Bone marrow (tissue), 2 donors: Measurements from ENCODE around the gene RIPPLY1.
A peak's percentile ranks its signal among the peaks of the same experiment; 100 is the strongest.

Experiments
- DNase-seq, 2 donors: peaks; one replicate each; lab custom pipeline; 2025; lab: John Stamatoyannopoulos, UW

The RIPPLY1 gene, protein sequence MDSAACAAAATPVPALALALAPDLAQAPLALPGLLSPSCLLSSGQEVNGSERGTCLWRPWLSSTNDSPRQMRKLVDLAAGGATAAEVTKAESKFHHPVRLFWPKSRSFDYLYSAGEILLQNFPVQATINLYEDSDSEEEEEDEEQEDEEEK

GRCh38 chrX:106903291-106903824 is at the start of gene RIPPLY1:
Gene RIPPLY1 (minus strand): TSS chrX:106903341. CDS start chrX:106903287, 54 bp downstream.
- no peak for DNase-seq

- no peak for DNase-seq
These were observed 49.4 kb upstream of the RIPPLY1 start for GRCh38 chrX:106952538-106952937.

DNA sequence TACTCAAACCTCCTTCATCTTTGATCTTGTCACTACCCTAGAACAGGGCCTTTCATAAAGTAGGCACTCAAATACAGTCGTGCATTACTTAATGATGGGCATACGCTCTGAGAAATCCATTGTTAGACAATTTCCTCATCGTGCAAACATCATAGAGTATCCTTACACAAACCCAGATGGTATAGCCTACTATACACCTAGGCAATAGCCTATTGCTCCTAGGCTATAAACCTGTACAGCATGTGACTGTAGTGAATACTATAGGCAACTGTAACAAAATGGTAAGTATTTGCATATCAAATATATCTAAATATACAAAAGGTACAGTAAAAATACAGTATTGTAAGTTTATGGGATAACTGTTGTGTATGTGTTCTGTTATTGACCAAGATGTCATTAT is 48.9 kb upstream of the RIPPLY1 start:
- no peak for DNase-seq

DNA sequence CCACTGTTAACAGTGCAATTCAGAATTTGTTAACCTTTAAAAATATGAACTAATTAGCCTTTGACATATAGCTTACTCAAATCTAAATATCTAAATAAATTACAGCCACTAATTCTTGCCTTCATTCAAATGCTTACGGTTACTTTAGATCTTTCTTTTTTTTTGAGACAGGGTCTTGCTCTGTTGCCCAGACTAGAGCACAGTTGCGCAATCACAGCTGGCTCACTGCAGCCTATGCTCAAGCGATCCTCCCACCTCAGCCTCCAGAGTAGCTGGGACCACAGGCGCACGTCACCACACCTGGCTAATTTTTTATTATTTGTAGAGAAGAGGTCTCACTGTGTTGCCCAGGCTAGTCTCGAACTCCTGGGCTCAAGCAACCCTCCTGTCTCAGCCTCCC is 48.1 kb upstream of the RIPPLY1 start:
- DNase-seq, result no peak

- no peak for DNase-seq
These were observed 47.2 kb upstream of the RIPPLY1 start for GRCh38 chrX:106950381-106950780.

- no peak for DNase-seq
These were observed 46.2 kb upstream of the RIPPLY1 start for GRCh38 chrX:106949366-106949765.

GRCh38 chrX:106948641-106949040 is 45.5 kb upstream of the RIPPLY1 start:
- no peak for DNase-seq

DNA sequence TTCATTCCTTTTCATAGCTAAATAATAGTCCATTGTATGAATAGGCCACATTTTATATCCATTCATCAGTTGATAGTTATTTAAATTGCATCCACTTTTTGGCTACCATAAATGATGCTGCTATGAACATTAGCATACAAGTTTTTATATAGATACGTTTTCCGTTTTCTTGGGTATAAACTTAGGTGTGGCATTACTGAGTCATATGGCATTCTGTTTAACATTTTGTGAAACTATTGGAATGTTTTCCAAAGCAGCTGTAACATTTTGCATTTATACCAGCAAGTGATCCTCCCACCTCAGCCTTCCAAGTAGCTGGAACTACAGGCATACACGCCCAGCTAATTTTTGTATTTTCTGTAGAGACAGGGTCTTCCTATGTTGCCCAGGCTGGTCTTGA is 43.3 kb upstream of the RIPPLY1 start:
- DNase-seq, result no peak

GRCh38 chrX:106940068-106940467 is 36.9 kb upstream of the RIPPLY1 start:
- DNase-seq, result no peak

GRCh38 chrX:106939566-106939965 is 36.4 kb upstream of the RIPPLY1 start:
- no peak for DNase-seq

DNA sequence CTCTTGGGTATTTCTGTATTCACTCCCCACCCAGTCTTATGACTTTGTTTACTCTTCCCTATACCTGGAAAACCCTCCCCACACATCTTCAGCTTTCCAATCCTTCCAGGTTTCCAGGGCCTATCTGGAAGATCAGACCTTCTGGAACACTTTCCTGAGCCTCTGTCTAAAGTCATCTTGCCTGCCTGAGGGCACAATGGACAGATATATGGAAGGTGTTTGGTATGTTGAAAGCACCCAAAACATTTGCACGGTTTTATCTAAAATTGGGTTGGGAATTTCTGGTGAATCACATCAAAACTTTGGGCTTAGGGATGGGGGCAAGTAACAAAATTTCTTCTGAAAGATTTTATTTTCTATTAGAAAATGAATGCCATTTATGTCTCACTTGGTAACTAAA is 33.1 kb upstream of the RIPPLY1 start:
- DNase-seq, result no peak

- DNase-seq, result no peak
These were observed 32.0 kb upstream of the RIPPLY1 start for GRCh38 chrX:106935175-106935574.

- DNase-seq, result no peak
These were observed 30.4 kb upstream of the RIPPLY1 start for GRCh38 chrX:106933538-106933961.

DNA sequence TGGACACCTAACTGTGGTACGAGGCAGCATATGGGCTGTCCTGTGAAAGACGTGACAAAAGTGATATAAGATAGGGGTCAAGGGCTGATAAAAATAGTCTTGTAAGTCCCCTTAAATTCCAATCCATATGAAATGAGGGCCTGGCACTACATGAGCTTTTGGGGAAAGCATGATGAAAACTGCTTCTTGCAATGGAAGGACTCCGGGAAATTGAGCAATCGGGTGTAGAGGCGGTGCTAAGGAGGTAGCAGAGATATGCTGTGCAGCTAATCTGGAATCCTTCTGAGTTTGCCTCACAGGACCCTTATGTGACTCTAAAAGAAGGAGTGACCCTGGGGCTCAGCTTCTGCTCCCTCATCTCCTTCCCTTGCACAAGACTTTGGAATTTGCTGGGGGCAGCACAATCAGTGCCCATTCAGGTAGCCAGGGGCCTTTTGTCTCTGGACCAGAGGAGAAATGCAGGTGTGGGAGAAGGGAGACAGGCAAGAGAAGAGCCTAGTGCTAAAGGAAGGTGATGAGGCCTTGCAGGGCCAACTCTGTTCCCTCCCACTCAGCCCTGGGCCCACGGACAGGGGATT is 29.9 kb upstream of the RIPPLY1 start:
- no peak for DNase-seq

DNA sequence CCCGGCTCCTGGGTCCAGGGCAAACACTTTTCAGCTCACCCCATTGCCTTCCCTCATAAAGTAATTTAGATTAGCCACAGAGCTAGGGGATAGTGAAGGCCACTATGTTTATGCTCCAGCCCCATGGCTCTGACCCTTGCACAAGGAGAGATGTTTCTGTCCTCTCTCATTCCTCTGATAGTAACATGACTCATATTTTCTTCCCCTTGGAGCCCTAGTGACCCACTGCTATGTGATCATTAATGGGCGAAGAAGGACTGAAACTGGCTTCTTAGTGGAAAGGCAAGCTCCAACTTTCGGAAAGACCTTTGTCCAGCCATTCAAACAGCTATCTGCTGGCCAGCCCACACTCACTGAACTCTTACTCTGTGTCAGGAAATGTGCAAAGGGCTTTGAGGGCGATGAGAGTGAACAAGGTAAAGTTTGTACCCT is 29.4 kb upstream of the RIPPLY1 start:
- no peak for DNase-seq

DNA sequence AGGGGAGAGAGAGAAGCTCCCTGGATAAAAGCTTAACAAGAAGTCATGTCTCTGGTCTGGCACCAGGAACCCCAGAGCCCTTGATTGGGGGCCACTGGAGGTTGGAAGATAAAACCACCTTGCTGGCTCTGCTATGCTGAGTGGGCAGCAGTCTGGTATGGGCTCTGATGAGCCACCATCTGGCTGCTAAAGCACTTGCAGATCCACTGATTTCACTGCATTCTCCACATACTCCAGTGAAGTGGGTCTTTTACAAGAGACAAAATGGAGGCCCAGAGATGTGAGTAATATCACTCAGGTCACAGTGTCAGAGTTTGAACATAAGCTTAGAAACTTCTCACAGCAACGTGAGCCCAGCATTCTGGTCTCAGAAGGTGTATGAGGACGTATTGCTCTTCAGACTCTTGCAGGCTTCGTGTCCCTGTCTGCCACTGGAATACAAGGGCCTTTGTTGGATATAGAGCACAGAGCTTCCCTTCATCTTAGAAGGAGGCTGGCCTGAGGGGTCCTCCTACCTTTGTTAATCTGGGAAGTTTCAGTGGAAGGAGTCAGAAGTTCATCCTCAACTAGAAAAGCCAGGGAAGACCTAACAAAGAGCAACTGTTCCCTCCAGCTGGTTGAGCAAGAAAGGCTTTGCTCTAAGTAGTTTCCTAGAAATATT is 28.8 kb upstream of the RIPPLY1 start:
- DNase-seq, result no peak

DNA sequence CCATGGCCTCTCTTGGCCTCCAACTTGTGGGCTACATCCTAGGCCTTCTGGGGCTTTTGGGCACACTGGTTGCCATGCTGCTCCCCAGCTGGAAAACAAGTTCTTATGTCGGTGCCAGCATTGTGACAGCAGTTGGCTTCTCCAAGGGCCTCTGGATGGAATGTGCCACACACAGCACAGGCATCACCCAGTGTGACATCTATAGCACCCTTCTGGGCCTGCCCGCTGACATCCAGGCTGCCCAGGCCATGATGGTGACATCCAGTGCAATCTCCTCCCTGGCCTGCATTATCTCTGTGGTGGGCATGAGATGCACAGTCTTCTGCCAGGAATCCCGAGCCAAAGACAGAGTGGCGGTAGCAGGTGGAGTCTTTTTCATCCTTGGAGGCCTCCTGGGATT is 25.1 kb upstream of the RIPPLY1 start:
- DNase-seq, result no peak

DNA sequence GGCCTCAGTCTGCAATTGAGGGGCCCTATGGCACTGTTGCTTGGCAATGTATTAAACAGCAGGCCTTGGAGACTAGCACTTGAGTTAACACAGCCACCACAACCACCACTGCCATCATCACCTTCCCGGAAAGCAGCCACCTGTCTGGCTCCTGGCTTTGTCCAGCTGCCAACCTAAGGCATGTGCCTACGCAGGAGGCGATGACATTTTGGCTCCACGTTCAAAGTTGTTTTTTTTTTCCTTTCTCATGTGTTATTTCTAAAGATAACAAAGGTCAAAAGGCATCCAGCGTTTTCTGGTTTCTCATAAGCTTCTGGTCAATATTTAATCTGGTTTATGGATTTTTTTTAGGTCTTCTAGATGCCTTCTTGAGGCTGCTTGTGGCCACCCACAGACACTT is 24.6 kb upstream of the RIPPLY1 start:
- no peak for DNase-seq

- no peak for DNase-seq
These were observed 23.9 kb upstream of the RIPPLY1 start for GRCh38 chrX:106927023-106927422.

DNA sequence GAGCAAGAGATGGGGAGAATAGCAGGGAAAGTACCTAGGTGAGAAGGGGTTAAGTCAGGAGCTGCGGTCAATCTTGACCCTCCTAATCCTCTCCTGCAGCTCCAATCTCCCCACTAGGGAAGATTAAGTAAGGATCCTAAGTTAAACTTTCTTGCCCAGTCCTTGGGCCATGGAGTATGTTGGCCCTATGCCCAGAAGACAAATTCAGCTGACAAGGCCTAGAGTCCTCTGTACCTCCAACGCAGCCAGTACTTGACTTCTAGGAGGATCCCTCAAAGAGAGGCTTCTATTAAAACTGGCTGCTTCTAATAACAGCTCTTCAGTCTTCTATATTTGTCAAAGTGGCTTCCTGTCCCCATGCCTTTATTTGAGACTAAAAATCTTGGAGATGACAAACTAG is 18.5 kb upstream of the RIPPLY1 start:
- no peak for DNase-seq

GRCh38 chrX:106919932-106920452 is 16.9 kb upstream of the RIPPLY1 start, which contains the start of gene CLDN2:
Gene CLDN2 (plus strand): TSS chrX:106920402. CDS start chrX:106928229, 7,827 bp downstream.
- no peak for DNase-seq

DNA sequence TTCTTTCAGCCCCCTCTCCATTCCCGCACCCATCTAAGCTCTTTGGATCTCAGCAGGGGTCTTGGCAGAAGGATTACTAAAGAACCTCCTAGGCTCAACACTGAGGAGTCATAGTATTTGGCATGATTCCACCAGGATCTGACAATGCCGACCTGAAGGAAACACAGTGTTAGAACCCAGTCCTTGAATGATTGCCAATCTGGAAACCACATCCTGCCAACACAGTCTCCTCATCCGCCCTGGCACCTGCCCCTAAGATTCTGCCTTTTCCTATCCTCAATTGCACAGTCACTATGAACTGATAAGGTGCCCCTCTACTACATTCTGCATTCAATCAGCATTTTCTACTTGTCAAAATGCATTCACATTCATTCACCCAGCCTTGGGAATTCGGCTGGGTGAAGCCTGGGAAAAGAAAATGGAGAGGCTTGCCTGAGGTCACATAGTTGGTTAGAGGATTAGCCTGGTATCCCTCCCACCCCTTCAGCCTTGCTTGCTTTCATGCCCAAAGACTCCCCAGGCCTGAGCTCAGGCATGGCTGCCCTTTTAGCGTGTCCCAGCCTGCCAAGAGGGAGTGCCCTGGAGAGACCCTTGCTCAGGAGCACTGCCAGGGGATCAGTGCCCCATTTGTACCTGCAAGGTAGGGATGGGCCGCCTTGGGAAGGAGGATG is 14.8 kb upstream of the RIPPLY1 start:
- peak in 1 of 2 donors; percentile 35 for DNase-seq
